Stomach (tissue), 9 donors: Measurements from ENCODE around the gene ATXN7L1. TPM values are rescaled to one million over a fixed set of nuclear protein-coding genes. Genes with fewer than 3 reads are reported as not detected.
"Not testable (repeated sequence)": the region's sequence is repeated elsewhere in the genome, so short reads cannot be mapped to it uniquely, and the experiment has no call there.

Experiments used
- DNase-seq, 2 donors: peaks; one replicate each; pipeline versions ENCODE4 v3.0.0 to v3.0.0-alpha.2; 2013 to 2019
- H3K27ac ChIP-seq, 5 donors: fragments of 200-600 bp in 4 of 5; sonication (generic) in 4 of 5; one replicate each; pipeline ENCODE4 v1.5.1; 2013 to 2019; ENCODE audit warnings: mild to moderate bottlenecking in 1 of 5, moderate library complexity in 1 of 5
- H3K27me3 ChIP-seq, 3 donors: fragments of 200-600 bp; sonication (generic); one replicate each; pipeline ENCODE4 v1.5.1; 2017 to 2019; ENCODE audit warnings: mixed run types in 1 of 3
- H3K36me3 ChIP-seq, 4 donors: fragments of 200-600 bp; sonication (generic); 1 replicate in 3 of 4; 2 replicates in 1 of 4; pipeline ENCODE4 v1.5.1; 2016 to 2019
- H3K4me1 ChIP-seq, 4 donors: fragments of 200-600 bp; sonication (generic); one replicate each; pipeline ENCODE4 v1.5.1; 2016 to 2019
- H3K4me3 ChIP-seq, 4 donors: fragments of 200-600 bp; sonication (generic) in 3 of 4; one replicate each; pipeline ENCODE4 v1.5.1; 2016 to 2019; ENCODE audit warnings: mild to moderate bottlenecking in 1 of 4
- H3K9me3 ChIP-seq, 4 donors: fragments of 200-600 bp; sonication (generic); one replicate each; pipeline ENCODE4 v1.5.1; 2016 to 2019
- EP300 ChIP-seq: sonication (generic); formaldehyde crosslinking; IDR thresholded peaks from one replicate; pipeline ENCODE4 v1.6.1; 2017; ENCODE audit warnings: antibody characterized with exemption
- POLR2A ChIP-seq, 4 donors: fragments of 450-650 bp; IDR thresholded peaks; one replicate each; pipeline ENCODE4 v1.6.1; 2016; ENCODE audit warnings: antibody characterized with exemption in 4 of 4, control low read depth in 2 of 4, mild to moderate bottlenecking in 1 of 4, moderate library complexity in 1 of 4
- POLR2AphosphoS5 ChIP-seq, 3 donors: sonication (generic); formaldehyde crosslinking; IDR thresholded peaks; one replicate each; pipeline ENCODE4 v1.6.1; 2016; ENCODE audit warnings: antibody characterized with exemption in 3 of 3
- WGBS, 5 donors: extraction: QIAGEN DNeasy Blood & Tissue Kit in 3 of 5; methylation state at CpG; one replicate each; pipeline versions ENCODE4 v1.1.5 to v1.1.7; 2013 to 2018; 5-methylcytosine and 5-hydroxymethylcytosine counted together
- intact Hi-C: fragments of 100-400 bp; cut with DNase I; formaldehyde crosslinking; loops from one replicate; pipeline ENCODE4 v1.15.1; 2023; ENCODE audit warnings: low total_unique reads
- polyA plus RNA-seq, 3 donors: library from polyadenylated mRNA; stranded (reverse); fragments of 200-250 nt; gene quantifications; one replicate each; pipeline ENCODE4 v1.2.3, GENCODE V29; 2013
- total RNA-seq, 5 donors: library from RNA; depleted of rRNA; stranded (reverse); fragments of >200 nt; gene quantifications; one replicate each; pipeline versions ENCODE4 v1.1.0 to v1.2.3, GENCODE V29; 2014 to 2016
- TF ChIP-seq, protein P1 (sequence below), 7 experiments: fragments of 450-650 bp in 4 of 7; fragments of 200-600 bp in 3 of 7; sonication (generic) in 3 of 7; IDR thresholded peaks; one replicate each; pipeline ENCODE4 v1.5.1; 2016 to 2019; ENCODE audit warnings: antibody characterized with exemption in 7 of 7, control low read depth in 2 of 7, mild to moderate bottlenecking in 1 of 7
- donor health status: healthy with polysubstance abuse.
- donor health status: Bipolar disorder and iron deficiency.
- donor health status: healthy.

ATXN7L1 gene
- total and polyA plus RNA-seq, 8 donors, result 3.8 to 92.2 (median 8.8) TPM

DNA sequence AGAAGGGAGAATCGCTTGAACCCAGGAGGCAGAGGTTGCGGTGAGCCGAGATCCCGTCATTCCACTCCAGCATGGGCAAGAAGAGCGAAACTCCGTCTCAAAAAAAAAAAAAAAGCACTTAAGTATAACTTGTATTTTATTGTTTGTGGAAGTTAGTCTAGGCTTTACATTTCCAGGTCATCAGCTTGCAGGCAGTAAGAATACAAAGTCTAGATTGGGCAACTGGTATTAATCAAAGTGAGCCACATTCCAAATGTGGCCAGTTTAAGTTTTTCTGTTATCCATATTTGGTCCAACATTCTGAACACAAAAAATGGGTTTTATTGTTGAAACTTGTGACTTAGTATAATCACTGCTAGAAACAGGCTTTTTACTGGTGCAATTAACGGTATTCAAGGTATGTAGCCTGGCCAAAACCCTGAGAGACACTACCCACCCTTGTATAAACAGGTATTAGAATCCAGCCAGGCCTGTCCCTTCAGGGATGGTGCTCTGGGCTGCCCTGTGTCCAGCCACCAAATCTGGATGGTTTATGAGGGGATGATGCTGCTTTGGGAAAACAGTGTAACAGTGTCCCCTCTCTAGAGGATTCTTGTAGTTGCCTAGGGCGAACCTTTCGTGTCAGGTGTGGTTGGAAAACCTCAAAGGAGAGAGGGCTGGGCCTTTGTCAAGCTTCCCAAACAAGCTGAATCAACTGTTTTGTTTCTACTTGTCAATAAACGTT is 173.0 kb downstream of the ATXN7L1 start:
- peaks cover 0 to 12% (median 4%) of the 10 kb centered on the region in 4 donors for H3K4me1 ChIP-seq
- H3K27ac ChIP-seq, result no peak overlapping the region
- TF ChIP-seq EP300 (no peak), POLR2AphosphoS5 (IDR thresholded peaks at IDR 0.05) (no peak), POLR2A (IDR thresholded peaks at IDR 0.05) (no peak)
- TF ChIP-seq, protein P1, sequence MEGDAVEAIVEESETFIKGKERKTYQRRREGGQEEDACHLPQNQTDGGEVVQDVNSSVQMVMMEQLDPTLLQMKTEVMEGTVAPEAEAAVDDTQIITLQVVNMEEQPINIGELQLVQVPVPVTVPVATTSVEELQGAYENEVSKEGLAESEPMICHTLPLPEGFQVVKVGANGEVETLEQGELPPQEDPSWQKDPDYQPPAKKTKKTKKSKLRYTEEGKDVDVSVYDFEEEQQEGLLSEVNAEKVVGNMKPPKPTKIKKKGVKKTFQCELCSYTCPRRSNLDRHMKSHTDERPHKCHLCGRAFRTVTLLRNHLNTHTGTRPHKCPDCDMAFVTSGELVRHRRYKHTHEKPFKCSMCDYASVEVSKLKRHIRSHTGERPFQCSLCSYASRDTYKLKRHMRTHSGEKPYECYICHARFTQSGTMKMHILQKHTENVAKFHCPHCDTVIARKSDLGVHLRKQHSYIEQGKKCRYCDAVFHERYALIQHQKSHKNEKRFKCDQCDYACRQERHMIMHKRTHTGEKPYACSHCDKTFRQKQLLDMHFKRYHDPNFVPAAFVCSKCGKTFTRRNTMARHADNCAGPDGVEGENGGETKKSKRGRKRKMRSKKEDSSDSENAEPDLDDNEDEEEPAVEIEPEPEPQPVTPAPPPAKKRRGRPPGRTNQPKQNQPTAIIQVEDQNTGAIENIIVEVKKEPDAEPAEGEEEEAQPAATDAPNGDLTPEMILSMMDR (IDR thresholded peaks at IDR 0.05), result no peak
- H3K4me3 ChIP-seq, result no peak overlapping the region
- peaks cover 0 to 3% (median 0%) of the 10 kb centered on the region in 4 donors for H3K36me3 ChIP-seq
- DNase-seq, result no peak
- H3K27me3 ChIP-seq, result no peaks in the 10 kb centered on the region
- intact Hi-C loops, result no loop called here
- 92 to 95% (median 93%) methylated on average over 10 of the region's 10 CpGs for WGBS, 5 donors
- no peaks in the 10 kb centered on the region for H3K9me3 ChIP-seq

DNA sequence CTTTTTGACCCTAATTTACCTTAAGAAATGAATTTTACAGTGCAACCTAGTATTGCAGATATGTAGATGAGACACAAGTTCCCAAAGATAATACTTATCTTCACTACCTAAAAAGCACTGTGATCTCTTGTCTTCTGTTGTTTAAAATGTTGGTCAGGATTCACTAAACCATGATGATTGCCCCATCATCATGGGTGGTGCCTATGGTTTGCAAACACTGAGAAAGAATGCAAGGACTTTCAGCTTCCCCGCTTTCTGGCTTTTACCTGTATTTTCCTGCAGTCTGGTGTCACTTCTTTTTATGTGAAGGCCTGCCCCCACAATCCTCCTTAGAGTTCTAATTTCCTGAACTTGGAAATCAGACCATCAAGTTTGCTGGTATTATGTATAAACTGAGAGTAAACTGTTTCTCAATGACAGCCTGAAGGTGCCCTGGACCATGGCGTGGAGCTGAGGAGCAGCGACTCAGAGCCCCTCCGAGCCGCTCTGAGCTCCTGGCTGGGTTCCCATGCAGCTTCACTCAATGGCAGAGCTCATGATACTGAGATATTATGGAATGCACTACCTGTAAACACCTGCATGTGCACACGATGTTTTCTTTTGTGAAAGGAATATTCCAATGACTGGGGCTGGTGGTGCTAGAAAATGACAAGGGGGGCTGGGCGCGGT is 176.7 kb downstream of the ATXN7L1 start:
- H3K36me3 ChIP-seq, result peaks cover 0 to 3% (median 0%) of the 10 kb centered on the region in 4 donors
- 90 to 96% (median 94%) methylated on average over 8 of the region's 8 CpGs for WGBS, 5 donors
- no peaks in the 10 kb centered on the region for H3K4me1 ChIP-seq
- H3K4me3 ChIP-seq, result no peak overlapping the region
- intact Hi-C loops, result no loop called here
- TF ChIP-seq, protein P1 (IDR thresholded peaks at IDR 0.05), result no peak
- TF ChIP-seq EP300, result no peak
- no peak for DNase-seq
- no peaks in the 10 kb centered on the region for H3K9me3 ChIP-seq
- no peak overlapping the region for H3K27ac ChIP-seq
- H3K27me3 ChIP-seq, result no peaks in the 10 kb centered on the region

DNA sequence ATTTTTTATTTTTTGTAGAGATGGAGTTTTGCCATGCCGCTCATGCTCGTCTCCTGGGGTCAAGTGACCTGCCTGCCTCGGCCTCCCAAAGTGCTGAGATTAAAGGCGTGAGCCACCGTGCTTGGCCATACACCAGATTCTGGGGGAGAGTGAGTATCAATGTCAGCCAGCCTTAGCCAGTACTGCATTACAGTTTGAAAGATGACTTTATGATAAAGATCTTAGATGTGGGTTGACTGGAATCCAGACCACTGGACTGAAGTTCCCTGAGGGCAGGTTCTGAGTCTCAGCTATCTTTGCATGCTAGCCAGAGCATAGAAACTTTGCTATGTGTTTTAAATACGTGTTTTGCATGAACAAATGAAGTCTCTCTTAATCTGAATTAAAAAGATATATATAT is 177.9 kb downstream of the ATXN7L1 start:
- TF ChIP-seq POLR2AphosphoS5 (IDR thresholded peaks at IDR 0.05), result no peak
- no peak for TF ChIP-seq POLR2A (IDR thresholded peaks at IDR 0.05)
- no peak for TF ChIP-seq EP300
- TF ChIP-seq, protein P1 (IDR thresholded peaks at IDR 0.05), result no peak
- no peak for DNase-seq
- no peak overlapping the region for H3K27ac ChIP-seq
- H3K27me3 ChIP-seq, result no peaks in the 10 kb centered on the region
- WGBS, 5 donors, result 94 to 97% (median 95%) methylated on average over 6 of the region's 6 CpGs
- H3K9me3 ChIP-seq, result no peaks in the 10 kb centered on the region
- peaks cover 0 to 3% (median 0%) of the 10 kb centered on the region in 4 donors for H3K36me3 ChIP-seq
- H3K4me3 ChIP-seq, result no peak overlapping the region
- intact Hi-C loops, result no loop called here
- H3K4me1 ChIP-seq, result no peaks in the 10 kb centered on the region

- H3K9me3 ChIP-seq, result no peaks in the 10 kb centered on the region
- DNase-seq, result no peak
- TF ChIP-seq, protein P1 (IDR thresholded peaks at IDR 0.05), result no peak
- no peak for TF ChIP-seq EP300
- no peak for TF ChIP-seq POLR2AphosphoS5 (IDR thresholded peaks at IDR 0.05)
- no peak for TF ChIP-seq POLR2A (IDR thresholded peaks at IDR 0.05)
- WGBS, 5 donors, result 84 to 94% (median 87%) methylated on average over 4 to 5 of the region's 5 CpGs
- intact Hi-C loops, result no loop called here
- H3K36me3 ChIP-seq, result peaks cover 0 to 2% (median 0%) of the 10 kb centered on the region in 4 donors
- H3K4me3 ChIP-seq, result no peak overlapping the region
- peaks cover under 1 to 3% (median under 1%) of the 10 kb centered on the region in 4 donors for H3K4me1 ChIP-seq
- H3K27me3 ChIP-seq, result no peaks in the 10 kb centered on the region
- no peak overlapping the region for H3K27ac ChIP-seq
Observed at GRCh38 chr7:105697753-105698152, 178.6 kb downstream of the ATXN7L1 start.

DNA sequence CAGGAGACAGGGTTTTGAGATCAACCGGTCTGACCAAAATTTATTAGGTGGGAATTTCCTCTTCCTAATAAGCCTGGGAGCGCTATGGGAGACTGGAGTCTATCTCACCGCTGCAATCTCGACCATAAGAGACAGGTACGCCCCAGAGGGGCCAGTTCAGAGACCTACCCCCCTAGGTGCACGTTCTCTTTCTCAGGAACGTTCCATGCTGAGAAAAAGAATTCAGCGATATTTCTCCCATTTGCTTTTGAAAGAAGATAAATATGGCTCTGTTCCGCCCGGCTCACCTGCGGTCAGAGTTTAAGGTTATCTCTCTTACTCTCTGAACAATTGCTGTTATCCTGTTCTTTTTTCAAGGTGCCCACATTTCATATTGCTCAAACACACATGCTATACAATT is 179.2 kb downstream of the ATXN7L1 start:
- DNase-seq, H3K4me1 ChIP-seq, H3K9me3 ChIP-seq, H3K27ac ChIP-seq, H3K36me3 ChIP-seq, intact Hi-C loops, H3K27me3 ChIP-seq, H3K4me3 ChIP-seq: not testable (repeated sequence)
- WGBS, 5 donors, result 79 to 85% (median 82%) methylated on average over 11 of the region's 11 CpGs
